ENCODE measurements around the gene NNAT.

NNAT gene

DNA sequence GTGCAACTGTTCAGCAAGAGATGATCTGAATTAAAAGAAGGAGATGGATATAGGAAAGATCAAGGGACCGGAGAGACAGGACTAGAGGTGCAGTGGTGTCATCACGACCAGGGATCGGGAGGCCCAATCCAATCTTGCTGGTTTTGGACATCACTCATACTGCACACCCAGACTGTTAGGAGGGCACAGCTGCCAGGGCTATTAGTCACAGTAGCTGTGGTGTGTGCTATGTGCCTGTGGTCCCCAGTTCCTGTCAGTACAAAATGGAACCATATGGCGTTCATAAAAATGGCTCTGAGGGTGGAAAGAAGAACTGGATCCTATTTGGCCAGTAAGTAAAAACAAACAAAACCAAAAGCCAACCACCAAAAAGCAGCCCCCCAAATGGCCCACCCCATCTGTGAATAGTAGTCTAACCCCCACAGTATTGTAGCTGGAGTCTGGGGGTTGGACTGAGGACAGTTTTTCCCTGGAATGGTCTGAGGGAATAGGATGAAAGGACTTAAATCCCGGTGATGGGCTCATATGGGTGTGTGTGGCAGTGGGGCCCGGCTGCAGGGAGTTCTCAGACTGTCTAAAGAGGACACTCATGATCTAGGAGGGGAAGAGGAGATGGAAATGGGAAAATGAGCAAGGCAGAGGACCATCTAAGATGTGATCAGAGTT, 9.3 kb upstream of the NNAT start:
- no peak for DNase-seq (ENCODE audit: low read depth)
- H3K4me3 ChIP-seq (ENCODE audit: low read length) = no peak overlapping the region
- TF ChIP-seq, protein P1, sequence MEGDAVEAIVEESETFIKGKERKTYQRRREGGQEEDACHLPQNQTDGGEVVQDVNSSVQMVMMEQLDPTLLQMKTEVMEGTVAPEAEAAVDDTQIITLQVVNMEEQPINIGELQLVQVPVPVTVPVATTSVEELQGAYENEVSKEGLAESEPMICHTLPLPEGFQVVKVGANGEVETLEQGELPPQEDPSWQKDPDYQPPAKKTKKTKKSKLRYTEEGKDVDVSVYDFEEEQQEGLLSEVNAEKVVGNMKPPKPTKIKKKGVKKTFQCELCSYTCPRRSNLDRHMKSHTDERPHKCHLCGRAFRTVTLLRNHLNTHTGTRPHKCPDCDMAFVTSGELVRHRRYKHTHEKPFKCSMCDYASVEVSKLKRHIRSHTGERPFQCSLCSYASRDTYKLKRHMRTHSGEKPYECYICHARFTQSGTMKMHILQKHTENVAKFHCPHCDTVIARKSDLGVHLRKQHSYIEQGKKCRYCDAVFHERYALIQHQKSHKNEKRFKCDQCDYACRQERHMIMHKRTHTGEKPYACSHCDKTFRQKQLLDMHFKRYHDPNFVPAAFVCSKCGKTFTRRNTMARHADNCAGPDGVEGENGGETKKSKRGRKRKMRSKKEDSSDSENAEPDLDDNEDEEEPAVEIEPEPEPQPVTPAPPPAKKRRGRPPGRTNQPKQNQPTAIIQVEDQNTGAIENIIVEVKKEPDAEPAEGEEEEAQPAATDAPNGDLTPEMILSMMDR (IDR thresholded peaks at IDR 0.05; ENCODE audit: insufficient read depth, low read depth, low read length, missing control alignments) = no peak

DNA sequence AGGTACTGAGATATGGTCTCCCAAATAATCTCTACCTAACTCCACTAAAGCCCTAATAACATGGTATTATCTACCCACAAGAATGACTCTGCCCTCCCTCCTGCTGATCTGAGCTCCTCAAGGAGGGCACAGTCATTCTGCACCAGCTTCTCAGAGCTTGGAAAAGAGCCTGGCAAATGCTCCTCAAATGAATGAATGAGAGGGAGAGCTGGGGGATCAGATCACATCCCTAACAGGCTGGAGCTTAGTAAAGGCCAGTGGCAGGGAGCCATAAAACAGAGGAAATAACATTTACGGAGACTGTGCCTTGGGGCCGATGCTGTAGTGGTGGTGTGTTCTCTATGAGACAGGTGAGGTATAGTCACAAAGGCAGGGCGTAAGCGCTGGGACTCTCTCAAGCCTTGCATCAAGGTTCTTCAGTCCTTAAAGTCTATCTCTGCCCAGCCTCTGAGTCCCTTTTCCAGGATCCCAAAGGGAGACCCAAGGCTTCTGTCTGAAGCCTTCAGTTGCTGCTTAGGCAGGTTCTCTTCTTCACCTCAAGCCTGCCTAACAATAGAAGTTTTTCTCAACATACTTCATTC, 7.2 kb upstream of the NNAT start:
- TF ChIP-seq, protein P1 (IDR thresholded peaks at IDR 0.05; ENCODE audit: insufficient read depth, low read depth, low read length, missing control alignments) = no peak
- H3K4me3 ChIP-seq (ENCODE audit: low read length) = no peak overlapping the region
- DNase-seq (ENCODE audit: low read depth) = no peak

DNA sequence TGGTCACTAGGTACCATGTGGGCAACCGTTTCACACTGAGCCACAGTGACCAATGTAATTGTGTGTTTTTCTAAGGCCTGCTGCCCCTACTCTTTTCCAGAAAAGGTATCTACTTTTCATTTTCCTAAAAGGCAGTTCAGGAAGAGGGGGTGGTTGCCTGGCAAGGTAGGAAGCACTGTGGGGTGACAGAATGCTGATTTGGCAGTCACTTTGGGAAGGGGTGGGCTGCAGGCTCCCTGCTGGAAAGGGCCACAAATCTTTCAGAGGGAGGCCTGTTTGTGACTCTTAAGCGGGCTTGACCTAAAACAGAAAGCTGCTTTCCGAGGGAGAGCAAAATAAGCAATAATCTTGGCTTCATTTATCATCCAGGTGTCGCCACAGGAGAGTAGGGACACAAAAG, 5.2 kb upstream of the NNAT start:
- H3K4me3 ChIP-seq (ENCODE audit: low read length) = no peak overlapping the region
- no peak for DNase-seq (ENCODE audit: low read depth)
- TF ChIP-seq, protein P1 (IDR thresholded peaks at IDR 0.05; ENCODE audit: insufficient read depth, low read depth, low read length, missing control alignments) = no peak

DNA sequence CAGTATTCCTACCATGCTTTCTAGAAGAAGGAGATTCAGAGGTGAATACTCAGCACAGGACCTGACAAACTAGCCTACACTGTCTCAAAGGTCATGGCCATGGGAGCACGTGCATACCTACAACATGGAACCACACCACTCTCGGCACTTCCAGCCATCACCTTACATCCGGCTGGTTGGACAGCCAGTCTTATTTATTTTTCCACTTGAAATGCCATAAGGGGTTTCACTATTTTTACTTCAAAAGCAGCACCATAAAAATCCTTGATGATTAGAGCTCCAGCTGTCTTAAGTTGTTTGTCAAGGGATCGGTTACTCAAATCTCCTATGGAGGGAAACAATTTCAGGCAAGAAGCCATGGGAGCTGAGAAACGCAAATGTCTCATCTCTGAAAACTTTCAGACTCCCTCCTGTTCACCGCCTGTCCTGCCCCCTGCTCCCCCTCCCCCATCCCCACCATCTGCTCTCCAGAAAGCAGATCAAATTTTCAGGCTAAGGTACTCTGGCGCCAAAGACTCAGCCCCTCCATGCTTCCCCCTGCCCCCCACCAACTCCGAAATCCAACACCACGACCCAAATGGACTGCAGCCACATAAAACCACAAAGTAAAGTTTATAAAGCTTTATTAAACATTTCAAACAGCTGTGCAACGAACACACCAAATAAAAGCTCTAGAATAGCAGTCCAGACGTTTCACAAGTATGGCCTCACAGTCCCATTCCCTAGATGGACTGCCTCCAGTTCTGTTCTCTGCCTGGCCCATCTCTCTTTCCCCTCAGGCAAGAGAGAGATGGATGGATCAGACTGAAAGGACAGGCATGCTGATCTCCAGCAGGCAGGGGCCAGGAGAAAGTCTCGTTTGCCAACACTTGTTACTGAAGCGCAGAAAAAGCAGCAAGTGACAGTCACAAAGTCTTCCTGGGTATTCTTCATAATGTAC, 4.0 kb upstream of the NNAT start:
- H3K4me3 ChIP-seq (ENCODE audit: low read length) = no peak overlapping the region
- TF ChIP-seq, protein P1 (IDR thresholded peaks at IDR 0.05; ENCODE audit: insufficient read depth, low read depth, low read length, missing control alignments) = no peak

DNA sequence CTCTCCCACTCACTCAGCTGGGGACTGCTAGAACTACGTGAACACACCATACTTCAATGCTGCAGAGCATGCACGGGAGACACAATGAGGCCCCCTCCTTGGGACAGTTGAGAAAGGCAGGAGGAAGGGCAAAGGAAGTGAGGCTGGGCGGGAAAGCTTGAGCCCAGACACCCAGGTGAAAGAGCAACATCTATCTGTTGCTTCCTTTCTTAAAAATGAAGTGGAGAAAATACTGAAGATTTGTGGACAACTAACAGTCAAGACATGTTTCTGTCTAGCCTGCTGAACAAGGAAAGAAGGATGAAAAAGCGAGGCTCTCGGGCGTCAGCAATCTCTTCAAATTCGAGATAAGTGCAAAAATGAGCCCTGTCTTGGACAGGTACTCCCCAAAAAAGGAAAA, 3.0 kb upstream of the NNAT start:
- TF ChIP-seq, protein P1 (IDR thresholded peaks at IDR 0.05; ENCODE audit: insufficient read depth, low read depth, low read length, missing control alignments) = no peak
- H3K4me3 ChIP-seq (ENCODE audit: low read length) = no peak overlapping the region
- no peak for DNase-seq (ENCODE audit: low read depth)

More for the DNA sequence above, 4.0 kb upstream of the NNAT start:
- DNase-seq (ENCODE audit: low read depth) = no peak

DNA sequence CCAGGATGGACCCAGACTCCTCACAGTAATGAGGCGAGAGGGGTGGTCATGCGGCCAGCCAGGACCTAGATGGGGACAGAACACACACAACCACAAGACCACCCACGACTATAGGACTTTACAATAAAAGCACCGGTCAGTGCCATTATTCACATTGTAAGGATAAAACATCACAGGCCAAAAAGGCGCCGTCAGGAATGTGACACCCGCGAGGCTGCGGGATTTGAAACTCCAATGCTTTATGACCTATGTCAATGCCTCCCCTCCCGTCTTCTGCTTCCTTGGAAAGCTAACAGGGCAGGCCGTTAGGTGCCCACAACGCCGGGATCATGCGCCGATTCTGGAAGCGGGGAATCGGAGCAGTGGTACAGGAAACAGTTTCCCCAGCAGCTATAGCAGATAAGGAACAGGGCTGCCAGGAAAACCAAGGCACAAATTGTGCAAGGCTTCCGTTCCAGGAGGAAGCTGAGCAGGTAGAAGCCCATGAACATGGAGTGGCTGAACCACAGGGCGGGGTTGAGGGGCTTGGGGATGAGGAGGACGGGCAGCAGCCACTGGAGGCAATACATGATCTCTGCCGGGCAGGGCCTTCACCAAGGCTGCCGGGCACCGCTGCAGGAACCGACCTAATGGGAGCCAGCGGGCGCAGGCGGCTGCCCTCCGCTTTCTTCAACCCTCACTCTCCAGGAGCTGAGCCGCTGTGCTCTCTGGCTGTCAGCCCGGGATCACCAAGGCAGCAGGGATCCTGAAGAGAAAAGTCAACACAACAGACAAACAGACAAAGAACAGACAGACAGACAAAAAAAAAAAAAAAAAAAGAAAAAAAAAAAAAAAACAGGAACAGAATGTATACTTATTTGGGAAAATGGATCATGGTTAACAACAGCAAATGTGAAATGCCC, 2.2 kb upstream of the NNAT start:
- H3K4me3 ChIP-seq (ENCODE audit: low read length) = no peak overlapping the region
- DNase-seq (ENCODE audit: low read depth) = no peak
- TF ChIP-seq, protein P1 (IDR thresholded peaks at IDR 0.05; ENCODE audit: insufficient read depth, low read depth, low read length, missing control alignments) = no peak

Measured in epithelial cell of esophagus (primary cell).